Measurements from ENCODE around the gene ITPR2.
"Not testable (repeated sequence)": the region's sequence is repeated elsewhere in the genome, so short reads cannot be mapped to it uniquely, and the experiment has no call there.

Gene ITPR2

GRCh38 chr12:26551385-26551784, 281.6 kb downstream of the ITPR2 start:
- no peak for DNase-seq

GRCh38 chr12:26548227-26548626, 284.8 kb downstream of the ITPR2 start:
- DNase-seq = no peak

GRCh38 chr12:26546535-26547314, 286.3 kb downstream of the ITPR2 start:
- DNase-seq = no peak

GRCh38 chr12:26539131-26539530, 293.9 kb downstream of the ITPR2 start:
- DNase-seq = no peak

GRCh38 chr12:26537651-26538050, 295.3 kb downstream of the ITPR2 start:
- no peak for DNase-seq

- no peak for DNase-seq
Observed at GRCh38 chr12:26537126-26537525, 295.9 kb downstream of the ITPR2 start.

GRCh38 chr12:26535826-26536225, 297.2 kb downstream of the ITPR2 start:
- DNase-seq = no peak

- DNase-seq = no peak
Observed at GRCh38 chr12:26534071-26534470, 298.9 kb downstream of the ITPR2 start.

GRCh38 chr12:26533211-26533610, 299.8 kb downstream of the ITPR2 start:
- no peak for DNase-seq

GRCh38 chr12:26530461-26530860, 302.5 kb downstream of the ITPR2 start:
- DNase-seq = no peak

- DNase-seq = no peak
Observed at GRCh38 chr12:26528943-26529342, 304.1 kb downstream of the ITPR2 start.

- no peak for DNase-seq
Observed at GRCh38 chr12:26527682-26528081, 305.3 kb downstream of the ITPR2 start.

GRCh38 chr12:26524862-26525465, 308.0 kb downstream of the ITPR2 start:
- DNase-seq = no peak

GRCh38 chr12:26523708-26524150, 309.3 kb downstream of the ITPR2 start:
- no peak for DNase-seq

GRCh38 chr12:26520869-26521268, 312.1 kb downstream of the ITPR2 start:
- no peak for DNase-seq

GRCh38 chr12:26520109-26520508, 312.9 kb downstream of the ITPR2 start:
- no peak for DNase-seq

GRCh38 chr12:26519462-26519861, 313.5 kb downstream of the ITPR2 start:
- no peak for DNase-seq

GRCh38 chr12:26517320-26517719, 315.7 kb downstream of the ITPR2 start:
- not testable (repeated sequence) for DNase-seq

- no peak for DNase-seq
Observed at GRCh38 chr12:26514364-26514763, 318.6 kb downstream of the ITPR2 start.

GRCh38 chr12:26513363-26514043, 319.5 kb downstream of the ITPR2 start:
- no peak for DNase-seq

GRCh38 chr12:26512213-26512612, 320.8 kb downstream of the ITPR2 start:
- no peak for DNase-seq

- DNase-seq = no peak
Observed at GRCh38 chr12:26510354-26510674, 322.7 kb downstream of the ITPR2 start.

GRCh38 chr12:26507613-26508012, 325.4 kb downstream of the ITPR2 start:
- no peak for DNase-seq

GRCh38 chr12:26499979-26500640, 332.9 kb downstream of the ITPR2 start:
- no peak for DNase-seq

Data from NCI-H1092 (cell line).